GM12878 (cell line): ENCODE data around the gene WWTR1.

ENCODE experiments used
- EP300 ChIP-seq, 2 experiments: fragments of 150-350 bp in 1 of 2; IDR thresholded peaks; 2 replicates each; pipeline ENCODE4 v1.6.1; 2011 to 2012; ENCODE audit warnings: low read depth in 2 of 2, low read length in 2 of 2, borderline replicate concordance in 1 of 2, improper control_type of control experiment in 1 of 2, inconsistent platforms in 1 of 2; ENCODE audit not compliant: control insufficient read depth in 1 of 2
- ESRRA ChIP-seq: IDR thresholded peaks from 2 replicates; pipeline ENCODE4 v1.6.1; 2012; ENCODE audit warnings: mild to moderate bottlenecking, low read length, improper control_type of control experiment
- MYC ChIP-seq: IDR thresholded peaks from 2 replicates; pipeline ENCODE4 v1.6.1; 2011; ENCODE audit warnings: mild to moderate bottlenecking, low read length, moderate library complexity, inconsistent platforms; ENCODE audit not compliant: insufficient read depth, insufficient replicate concordance, insufficient read length, severe bottlenecking
- NR2C2 ChIP-seq: IDR thresholded peaks from 2 replicates; pipeline ENCODE4 v1.6.1; 2011; ENCODE audit warnings: borderline replicate concordance, low read depth; ENCODE audit not compliant: control insufficient read depth, insufficient read length
- POLR2A ChIP-seq: IDR thresholded peaks from 2 replicates; pipeline ENCODE4 v1.6.1; 2011; ENCODE audit warnings: low read depth, mild to moderate bottlenecking, low read length
- POLR2AphosphoS2 ChIP-seq: IDR thresholded peaks from 2 replicates; pipeline ENCODE4 v1.6.1; 2011; ENCODE audit warnings: low read depth, mild to moderate bottlenecking, low read length, improper control_type of control experiment, moderate library complexity
- SREBF2 ChIP-seq: IDR thresholded peaks from 2 replicates; pipeline ENCODE4 v1.6.1; 2012; ENCODE audit warnings: mild to moderate bottlenecking, low read length
- ZNF274 ChIP-seq: IDR thresholded peaks from one replicate; pipeline ENCODE4 v1.8.0; 2011; ENCODE audit not compliant: insufficient read length, insufficient read depth
- TF ChIP-seq, protein P1 (sequence below): fragments of 450-650 bp; IDR thresholded peaks from 2 replicates; pipeline ENCODE4 v1.6.1; 2017; ENCODE audit warnings: mild to moderate bottlenecking
- TF ChIP-seq, protein P2 (sequence below): IDR thresholded peaks from 2 replicates; pipeline ENCODE4 v1.6.1; 2011; ENCODE audit warnings: mild to moderate bottlenecking, low read depth, low read length, moderate library complexity; ENCODE audit not compliant: insufficient replicate concordance
- TF ChIP-seq, protein P3 (sequence below), 3 experiments: IDR thresholded peaks in 2 of 3; conservative IDR thresholded peaks in 1 of 3; 2 replicates each; pipeline ENCODE4 v1.5.1; 2011; ENCODE audit warnings: low read depth in 3 of 3, low read length in 3 of 3, mild to moderate bottlenecking in 3 of 3, control low read depth in 2 of 3, moderate library complexity in 2 of 3, inconsistent platforms in 1 of 3, mixed read lengths in 1 of 3; ENCODE audit not compliant: control insufficient read depth in 2 of 3, insufficient read depth in 1 of 3; ENCODE audit errors: extremely low read depth in 1 of 3

DNA sequence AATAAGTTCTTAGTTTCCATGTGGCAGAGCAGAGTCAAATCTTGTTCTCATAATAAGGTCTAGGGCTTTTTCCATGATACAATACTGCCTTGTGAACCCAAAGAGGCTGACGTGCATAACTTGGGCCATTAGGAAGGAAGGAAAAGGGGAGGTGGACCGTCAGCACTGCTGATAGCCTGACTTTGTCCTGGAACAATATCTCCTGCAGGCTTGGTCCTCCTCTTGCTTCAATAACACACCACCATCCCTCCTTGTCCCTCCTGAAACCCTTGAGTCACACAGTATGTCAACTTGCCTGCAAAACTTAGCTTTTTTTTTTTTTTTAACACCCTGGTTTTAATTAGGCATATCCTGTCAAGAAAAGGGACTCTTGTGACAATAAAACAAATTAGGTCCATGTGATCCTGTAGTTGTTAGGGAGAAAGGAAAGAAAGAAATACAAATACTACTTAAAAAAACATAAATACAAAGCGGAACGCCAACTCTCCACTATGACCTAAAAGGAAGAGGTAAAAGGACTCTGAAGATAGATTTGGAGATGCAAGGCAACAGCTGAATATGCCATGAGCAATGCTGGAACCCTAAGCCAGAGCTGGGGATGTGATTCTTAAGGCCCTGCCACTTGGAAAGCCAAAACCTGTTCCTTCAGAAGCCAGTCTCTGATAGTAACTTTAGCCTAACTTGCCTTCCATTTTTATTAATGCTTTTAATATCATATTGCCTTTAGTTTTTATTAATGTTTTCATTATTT, 67.0 kb downstream of the WWTR1 start:
- TF ChIP-seq MYC (no peak), ESRRA (no peak), ZNF274 (no peak), EP300 (IDR thresholded peaks at IDR 0.05; ENCODE audit: borderline replicate concordance in 1 of 2, control insufficient read depth in 1 of 2, low read depth in 2 of 2, low read length in 2 of 2) (no peak), POLR2A (no peak), SREBF2 (no peak), NR2C2 (no peak), POLR2AphosphoS2 (no peak)
- TF ChIP-seq, protein P1, sequence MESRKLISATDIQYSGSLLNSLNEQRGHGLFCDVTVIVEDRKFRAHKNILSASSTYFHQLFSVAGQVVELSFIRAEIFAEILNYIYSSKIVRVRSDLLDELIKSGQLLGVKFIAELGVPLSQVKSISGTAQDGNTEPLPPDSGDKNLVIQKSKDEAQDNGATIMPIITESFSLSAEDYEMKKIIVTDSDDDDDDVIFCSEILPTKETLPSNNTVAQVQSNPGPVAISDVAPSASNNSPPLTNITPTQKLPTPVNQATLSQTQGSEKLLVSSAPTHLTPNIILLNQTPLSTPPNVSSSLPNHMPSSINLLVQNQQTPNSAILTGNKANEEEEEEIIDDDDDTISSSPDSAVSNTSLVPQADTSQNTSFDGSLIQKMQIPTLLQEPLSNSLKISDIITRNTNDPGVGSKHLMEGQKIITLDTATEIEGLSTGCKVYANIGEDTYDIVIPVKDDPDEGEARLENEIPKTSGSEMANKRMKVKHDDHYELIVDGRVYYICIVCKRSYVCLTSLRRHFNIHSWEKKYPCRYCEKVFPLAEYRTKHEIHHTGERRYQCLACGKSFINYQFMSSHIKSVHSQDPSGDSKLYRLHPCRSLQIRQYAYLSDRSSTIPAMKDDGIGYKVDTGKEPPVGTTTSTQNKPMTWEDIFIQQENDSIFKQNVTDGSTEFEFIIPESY: no peak
- TF ChIP-seq, protein P2, sequence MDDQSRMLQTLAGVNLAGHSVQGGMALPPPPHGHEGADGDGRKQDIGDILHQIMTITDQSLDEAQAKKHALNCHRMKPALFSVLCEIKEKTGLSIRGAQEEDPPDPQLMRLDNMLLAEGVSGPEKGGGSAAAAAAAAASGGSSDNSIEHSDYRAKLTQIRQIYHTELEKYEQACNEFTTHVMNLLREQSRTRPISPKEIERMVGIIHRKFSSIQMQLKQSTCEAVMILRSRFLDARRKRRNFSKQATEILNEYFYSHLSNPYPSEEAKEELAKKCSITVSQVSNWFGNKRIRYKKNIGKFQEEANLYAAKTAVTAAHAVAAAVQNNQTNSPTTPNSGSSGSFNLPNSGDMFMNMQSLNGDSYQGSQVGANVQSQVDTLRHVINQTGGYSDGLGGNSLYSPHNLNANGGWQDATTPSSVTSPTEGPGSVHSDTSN: no peak
- TF ChIP-seq, protein P3, sequence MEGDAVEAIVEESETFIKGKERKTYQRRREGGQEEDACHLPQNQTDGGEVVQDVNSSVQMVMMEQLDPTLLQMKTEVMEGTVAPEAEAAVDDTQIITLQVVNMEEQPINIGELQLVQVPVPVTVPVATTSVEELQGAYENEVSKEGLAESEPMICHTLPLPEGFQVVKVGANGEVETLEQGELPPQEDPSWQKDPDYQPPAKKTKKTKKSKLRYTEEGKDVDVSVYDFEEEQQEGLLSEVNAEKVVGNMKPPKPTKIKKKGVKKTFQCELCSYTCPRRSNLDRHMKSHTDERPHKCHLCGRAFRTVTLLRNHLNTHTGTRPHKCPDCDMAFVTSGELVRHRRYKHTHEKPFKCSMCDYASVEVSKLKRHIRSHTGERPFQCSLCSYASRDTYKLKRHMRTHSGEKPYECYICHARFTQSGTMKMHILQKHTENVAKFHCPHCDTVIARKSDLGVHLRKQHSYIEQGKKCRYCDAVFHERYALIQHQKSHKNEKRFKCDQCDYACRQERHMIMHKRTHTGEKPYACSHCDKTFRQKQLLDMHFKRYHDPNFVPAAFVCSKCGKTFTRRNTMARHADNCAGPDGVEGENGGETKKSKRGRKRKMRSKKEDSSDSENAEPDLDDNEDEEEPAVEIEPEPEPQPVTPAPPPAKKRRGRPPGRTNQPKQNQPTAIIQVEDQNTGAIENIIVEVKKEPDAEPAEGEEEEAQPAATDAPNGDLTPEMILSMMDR (IDR thresholded peaks at IDR 0.05 in 2 of 3, conservative IDR thresholded peaks at IDR 0.05 in 1 of 3; ENCODE audit: control insufficient read depth in 2 of 3, extremely low read depth in 1 of 3, insufficient read depth in 1 of 3, low read depth in 3 of 3, low read length in 3 of 3): no peak
